Raji (cell line): ENCODE measurements around the gene PPFIA3.

Experiments used
- POLR2A ChIP-seq: IDR thresholded peaks from 2 replicates; pipeline ENCODE4 v1.6.1; 2011; ENCODE audit warnings: low read depth, low read length, control low read depth; ENCODE audit not compliant: insufficient read depth

The PPFIA3 gene

DNA sequence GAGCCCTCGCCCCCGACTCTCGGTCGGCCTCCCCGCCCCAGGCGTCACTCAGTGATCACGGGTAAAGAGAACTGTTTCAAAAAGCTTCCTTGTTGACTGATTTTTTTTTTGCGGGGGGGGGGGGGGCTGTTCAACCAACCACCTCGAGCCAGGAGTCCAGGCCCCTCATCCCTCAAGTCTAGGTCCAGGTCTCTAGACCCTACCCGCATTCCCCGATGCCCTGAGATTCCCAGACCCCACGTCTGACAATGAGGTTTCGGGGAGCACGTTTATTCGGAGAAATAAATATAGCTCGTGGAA lies 31.6 kb downstream of the PPFIA3 start:
- TF ChIP-seq POLR2A, result no peak

DNA sequence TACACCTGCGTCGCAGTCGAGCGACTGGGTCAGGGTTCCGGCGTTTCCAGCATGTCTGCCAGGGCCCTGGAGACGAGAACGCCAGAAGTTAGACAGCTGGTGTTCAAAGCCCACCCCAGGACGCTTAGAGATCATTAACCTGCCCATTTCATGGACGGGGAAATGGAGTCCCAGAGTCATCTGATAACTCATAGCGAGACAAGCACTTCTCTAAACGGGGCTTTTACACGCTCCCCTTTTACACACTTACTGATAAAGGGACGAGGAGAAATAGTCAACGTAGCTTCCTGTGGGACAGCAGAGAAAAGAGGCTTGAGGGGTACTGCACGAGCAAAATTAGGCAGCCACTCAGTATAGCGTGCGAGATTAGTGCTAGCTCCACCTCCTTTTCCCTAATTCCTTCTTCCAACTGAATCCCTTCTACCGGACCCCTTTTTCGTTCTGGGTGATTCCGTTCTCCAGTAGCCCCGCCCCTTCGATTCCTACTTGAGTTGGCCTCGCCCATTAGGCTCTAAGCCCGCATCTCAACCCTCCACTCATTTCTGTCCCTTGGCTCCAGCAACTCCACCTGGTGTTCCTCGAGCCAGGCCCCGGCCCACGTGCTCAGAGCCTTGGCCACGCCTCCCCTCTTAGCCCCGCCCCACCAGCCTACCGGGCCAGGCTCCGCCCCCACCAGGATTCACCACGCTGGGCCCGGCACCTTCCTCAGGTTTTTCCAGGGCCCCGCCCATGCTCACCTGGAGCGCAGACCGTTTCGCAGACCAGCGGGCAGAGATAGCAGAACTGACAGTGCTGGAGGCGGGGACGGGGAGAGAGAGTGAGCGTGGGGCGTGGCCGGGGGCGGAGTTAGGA lies 32.1 kb downstream of the PPFIA3 start:
- no peak for TF ChIP-seq POLR2A

DNA sequence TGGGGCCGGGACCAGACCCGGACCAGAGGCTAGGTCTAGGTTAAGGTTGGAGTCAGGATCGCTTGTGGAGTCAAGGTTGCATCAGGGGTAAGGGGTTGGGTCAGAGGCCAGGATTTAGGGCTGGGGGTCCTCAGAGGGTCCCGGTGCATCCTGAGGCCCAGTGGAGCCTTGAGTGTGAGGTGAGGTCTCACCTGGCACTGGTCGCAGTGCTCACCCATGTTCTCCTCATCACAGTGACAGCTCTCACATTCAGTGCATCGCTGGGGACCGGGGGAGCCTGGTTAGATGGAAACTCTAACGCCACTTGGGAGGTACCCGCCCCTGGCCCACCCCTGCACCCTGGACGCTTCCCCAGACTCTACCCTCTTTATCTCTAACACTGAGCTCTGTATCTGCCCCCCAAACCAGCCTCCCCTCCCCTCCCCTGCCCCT lies 32.8 kb downstream of the PPFIA3 start:
- no peak for TF ChIP-seq POLR2A

DNA sequence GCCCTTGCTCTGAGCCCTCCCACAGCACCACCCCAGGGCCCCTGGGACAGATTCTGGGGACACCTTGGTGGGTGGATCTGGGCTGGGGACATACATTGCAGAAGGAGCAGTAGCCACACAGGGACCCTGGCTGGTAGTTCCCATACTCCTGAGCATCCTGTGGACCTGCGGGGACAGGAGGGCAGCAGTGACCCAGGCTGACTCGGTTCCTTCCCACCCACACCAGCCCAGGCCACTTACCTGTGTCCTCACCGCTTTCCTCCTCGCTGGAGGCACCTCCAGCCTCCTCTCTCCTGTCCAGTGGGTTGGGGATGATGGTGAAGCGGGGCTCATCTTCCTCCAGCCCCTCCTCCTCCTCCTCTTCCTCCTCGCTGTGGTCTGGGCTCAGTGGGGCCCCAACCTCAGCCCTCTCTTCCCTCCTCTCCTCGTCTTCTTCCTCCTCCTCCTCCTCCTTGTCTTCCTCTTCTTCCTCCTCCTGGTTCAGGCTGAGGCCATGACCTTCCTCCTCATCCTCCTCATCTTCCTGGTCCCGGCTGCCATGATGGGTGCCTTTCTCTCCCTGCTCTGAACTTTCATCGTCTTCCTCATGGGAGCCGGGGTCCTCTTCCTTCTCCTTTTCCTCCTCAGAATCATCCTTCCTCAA lies 33.9 kb downstream of the PPFIA3 start:
- no peak for TF ChIP-seq POLR2A

DNA sequence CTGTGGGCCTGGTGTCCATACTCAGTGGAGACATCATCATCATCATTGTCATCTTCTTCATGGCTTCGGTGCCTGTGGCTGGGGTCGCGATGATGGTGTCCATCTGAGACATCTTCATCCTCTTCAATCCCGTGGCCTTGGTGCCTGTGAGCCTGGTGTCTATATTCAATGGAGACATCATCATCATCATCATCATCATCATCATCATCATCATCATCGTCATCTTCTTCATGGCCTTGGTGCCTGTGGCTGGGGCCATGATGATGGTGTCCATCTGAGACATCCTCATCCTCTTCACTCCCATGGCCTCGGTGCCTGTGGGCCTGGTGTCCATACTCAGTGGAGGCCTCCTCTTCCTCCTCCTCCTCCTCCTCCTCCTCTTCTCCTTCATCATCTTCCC lies 34.9 kb downstream of the PPFIA3 start:
- no peak for TF ChIP-seq POLR2A

DNA sequence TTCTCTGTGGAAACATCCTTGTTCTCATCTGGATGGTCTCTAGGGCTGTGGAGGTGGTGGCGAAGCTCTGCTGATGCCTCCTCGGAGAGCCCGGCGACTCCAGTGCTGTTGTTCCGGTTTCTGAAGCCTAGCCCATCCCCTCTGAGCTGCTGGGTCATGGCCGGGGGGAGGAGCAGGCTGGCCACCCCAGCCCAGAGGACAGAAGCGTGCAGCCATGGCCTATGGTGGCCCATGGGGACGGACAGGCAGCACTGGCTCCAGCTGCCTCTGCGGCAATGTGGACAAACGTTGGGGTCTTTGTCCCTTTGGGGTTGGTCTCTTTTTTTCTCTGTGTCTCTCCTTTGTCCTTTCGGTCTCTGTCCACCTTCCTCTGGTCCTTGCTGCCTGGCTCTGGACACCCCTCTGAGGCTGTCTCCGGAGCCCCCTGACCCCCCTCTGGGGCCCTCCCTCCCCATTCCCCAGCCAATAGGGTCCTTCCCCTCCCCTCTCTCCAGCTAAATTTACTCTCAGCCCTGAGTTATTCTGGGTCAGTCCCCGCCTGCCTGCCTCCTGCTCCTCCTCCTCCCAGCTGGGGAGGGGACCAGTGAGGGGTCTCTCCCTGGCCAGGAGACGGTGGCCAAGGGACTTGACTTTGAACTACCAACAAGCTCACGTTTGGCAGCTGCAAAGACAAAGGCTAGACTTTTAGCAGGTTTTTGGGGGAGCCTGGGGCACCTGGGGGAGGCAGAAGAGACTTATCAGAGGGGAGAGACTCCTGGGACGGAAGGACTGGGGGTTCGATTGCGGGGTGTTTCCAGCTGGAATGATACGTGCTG lies 35.9 kb downstream of the PPFIA3 start, which contains the start of gene HRC:
TSS of gene HRC (minus strand) at position 392 of the 815 bp plus-strand sequence. CDS start at position 233, 159 bp downstream.
- TF ChIP-seq POLR2A, result no peak

DNA sequence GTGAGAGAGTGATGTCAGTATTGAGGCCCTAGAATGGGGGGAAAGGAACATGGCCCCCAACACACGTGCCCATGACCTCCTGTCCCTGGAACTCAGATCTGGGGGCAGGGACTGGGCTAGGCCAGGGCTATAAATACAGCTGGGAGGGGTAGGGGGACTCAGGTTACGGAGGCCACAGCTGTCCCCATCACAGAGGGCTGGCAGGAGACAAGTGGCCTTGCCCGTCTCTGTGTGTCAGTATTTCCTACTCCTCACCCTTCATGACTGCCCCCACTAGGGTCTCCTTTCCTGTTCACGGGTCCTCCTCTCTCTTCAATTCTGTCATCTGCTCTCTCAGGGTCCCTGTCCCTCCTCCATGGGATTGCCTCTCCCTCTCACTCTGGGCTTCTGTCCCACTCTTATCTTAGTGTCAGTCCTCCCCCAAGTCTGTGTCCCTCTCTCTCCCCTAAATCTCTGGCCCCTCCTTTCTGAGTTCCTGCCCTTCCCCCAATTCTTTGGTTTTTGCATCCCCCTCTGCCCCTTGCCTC lies 36.5 kb downstream of the PPFIA3 start:
- no peak for TF ChIP-seq POLR2A

DNA sequence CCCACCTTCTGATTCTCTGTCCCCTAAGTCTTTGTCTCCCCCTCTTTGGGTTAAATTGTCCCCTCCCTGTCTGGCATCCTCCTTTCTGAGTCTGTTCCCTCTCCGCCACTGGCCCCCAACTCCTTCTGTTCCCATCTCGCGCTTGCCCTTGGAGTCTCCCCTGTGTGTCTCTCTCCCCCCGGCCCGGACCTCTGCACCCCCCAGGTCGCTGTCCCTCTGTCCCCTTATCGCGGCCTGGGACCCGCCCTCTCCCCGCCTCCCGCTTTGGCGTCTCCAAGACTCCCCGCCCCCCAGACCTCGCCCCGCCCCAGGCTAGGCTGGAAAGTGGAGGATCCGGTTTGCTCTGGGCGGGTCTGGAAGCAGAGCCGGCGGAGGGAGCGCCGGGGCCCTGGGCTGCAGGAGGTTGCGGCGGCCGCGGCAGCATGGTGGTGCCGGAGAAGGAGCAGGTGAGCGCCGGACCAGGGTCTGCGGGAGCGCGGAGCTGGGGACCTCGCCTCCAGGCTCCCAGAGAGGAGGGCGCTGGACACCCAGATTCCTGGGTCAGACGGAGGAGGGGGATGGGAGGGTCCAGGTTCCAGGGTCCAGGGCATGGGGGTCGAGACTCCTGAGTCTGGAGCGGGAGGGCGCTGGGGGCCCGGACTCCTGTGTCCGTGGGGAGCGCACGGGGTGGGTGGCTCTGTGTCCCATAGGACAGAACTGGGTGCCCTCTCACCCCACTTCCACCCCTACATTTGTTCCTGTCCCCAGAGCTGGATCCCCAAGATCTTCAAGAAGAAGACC lies 38.3 kb downstream of the PPFIA3 start, which contains the start of gene TRPM4:
TSS of gene TRPM4 (plus strand) at position 348 of the 780 bp plus-strand sequence. CDS start at position 423, 75 bp downstream.
- no peak for TF ChIP-seq POLR2A

DNA sequence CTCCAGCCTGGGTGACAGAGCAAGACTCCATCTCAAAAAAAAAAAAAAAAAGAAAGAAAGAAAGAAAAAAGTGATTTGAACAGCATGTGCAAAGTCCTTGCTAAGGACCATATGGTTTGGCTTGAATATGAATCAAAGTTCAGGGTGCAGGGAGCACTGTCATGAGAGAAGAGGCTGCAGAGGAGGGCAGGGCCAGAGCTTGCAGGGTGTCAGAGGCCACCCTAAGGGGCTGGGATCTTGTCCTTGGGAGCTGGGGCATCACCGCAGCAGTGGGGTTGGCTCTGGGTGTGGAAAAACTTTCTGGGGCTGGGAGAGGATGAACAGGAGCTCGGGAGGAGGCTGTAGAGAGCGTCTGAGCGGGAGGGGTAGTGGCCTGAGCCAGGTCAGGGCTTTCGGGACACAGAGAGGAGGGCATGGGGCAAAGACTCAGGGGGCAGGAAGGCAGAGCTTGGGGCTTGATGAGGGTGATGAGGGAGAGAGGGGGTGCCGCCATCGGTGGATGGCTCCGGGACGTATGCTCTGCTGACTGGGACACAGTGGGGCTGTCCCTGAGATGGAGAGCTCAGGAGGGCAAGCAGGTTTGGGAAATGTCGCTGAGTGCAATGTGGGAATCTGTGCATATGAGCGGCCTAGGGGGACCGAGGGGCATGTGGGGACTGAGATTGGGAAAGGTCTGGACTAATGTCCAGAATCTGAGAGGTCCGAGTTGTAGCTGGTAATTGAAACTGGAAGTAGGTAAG lies 41.3 kb downstream of the PPFIA3 start:
- TF ChIP-seq POLR2A, result no peak

DNA sequence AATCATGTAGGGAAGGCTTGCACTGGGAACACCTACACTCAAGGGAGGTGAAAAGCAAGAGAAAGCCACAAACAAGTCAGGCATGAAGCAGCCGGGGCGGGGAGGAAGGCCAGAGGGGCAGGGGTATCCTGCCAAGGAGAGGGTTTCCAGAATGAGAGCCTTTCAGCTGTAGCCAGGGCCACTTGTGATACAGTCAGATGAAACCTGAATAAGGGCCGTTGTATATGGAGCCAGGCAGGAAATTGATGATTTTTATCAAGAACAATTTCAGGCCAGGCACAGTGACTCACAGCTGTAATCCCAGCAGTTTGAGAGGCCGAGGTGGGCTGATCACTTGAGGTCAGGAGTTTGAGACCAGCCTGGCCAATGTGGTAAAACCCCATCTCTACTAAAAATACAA lies 42.6 kb downstream of the PPFIA3 start:
- TF ChIP-seq POLR2A, result no peak

DNA sequence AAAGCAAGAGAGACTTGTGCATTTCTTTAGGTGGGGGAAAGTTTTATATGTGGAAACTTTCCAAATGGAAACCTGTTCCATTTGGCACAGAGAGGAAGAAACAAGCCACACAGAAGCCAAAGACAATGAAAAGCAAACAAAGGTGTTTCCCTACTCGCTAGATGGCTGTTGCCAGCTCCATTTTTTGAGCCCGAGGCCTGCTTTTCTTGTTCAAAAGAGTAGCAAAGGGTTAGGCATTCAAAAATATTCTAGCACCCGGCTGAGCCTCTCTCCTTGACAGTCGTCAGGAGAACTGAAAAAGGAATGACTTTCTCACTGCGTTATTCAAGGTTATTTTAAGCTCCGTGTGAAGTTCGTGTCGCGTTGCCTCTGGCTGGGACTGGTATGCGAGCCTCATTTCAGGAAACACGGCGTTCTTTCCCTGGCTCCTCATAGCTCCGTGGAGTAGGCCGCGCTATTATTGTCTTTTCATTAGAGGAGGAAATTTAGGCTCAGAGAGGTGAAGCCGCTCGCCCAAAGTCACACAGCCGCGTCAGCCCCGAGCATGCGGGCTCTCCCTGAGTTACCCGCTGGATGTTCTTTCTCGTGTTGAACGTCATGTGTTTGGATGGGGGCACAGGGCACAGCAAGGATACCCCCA lies 45.9 kb downstream of the PPFIA3 start:
- no peak for TF ChIP-seq POLR2A

DNA sequence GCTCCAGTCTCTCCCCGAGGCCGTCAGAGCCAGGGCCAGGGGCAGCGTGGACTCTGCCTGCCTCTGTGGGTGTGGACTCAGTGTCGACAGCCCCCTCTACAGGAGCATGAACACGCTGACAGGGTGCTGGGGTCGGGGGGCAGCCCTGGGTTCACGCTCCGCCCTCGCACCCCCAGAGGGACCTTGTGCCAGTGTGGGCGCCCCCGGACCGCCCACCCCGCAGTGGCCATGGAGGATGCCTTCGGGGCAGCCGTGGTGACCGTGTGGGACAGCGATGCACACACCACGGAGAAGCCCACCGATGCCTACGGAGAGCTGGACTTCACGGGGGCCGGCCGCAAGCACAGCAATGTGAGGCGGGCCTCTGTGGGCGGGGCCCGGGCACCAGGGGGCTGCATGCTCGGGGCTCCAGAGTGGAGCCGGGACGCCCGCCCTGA lies 46.5 kb downstream of the PPFIA3 start:
- no peak for TF ChIP-seq POLR2A

DNA sequence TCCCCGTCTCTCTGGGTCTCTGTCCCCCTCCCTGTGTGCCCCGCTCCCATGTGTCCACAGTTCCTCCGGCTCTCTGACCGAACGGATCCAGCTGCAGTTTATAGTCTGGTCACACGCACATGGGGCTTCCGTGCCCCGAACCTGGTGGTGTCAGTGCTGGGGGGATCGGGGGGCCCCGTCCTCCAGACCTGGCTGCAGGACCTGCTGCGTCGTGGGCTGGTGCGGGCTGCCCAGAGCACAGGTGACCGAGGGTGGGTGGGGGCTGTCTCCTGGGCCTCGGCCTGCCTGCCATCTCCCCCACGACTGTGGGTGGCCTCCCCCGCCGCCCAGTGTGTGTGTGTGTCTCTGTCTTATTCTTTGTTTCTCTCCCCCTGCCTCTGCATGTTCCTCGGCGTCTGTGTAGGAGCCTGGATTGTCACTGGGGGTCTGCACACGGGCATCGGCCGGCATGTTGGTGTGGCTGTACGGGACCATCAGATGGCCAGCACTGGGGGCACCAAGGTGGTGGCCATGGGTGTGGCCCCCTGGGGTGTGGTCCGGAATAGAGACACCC lies 48.6 kb downstream of the PPFIA3 start:
- TF ChIP-seq POLR2A, result no peak

DNA sequence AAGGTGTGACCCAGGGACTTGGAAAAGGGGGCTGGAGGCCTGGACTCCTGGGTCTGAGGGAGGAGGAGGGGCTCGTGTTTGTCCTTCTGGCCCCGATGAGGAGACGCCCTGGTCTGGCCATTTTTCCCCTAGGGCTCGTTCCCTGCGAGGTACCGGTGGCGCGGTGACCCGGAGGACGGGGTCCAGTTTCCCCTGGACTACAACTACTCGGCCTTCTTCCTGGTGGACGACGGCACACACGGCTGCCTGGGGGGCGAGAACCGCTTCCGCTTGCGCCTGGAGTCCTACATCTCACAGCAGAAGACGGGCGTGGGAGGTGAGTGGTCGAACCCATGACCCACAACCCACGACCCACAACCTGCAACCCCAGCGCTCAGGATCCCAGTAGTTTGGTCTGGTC lies 49.1 kb downstream of the PPFIA3 start:
- no peak for TF ChIP-seq POLR2A

DNA sequence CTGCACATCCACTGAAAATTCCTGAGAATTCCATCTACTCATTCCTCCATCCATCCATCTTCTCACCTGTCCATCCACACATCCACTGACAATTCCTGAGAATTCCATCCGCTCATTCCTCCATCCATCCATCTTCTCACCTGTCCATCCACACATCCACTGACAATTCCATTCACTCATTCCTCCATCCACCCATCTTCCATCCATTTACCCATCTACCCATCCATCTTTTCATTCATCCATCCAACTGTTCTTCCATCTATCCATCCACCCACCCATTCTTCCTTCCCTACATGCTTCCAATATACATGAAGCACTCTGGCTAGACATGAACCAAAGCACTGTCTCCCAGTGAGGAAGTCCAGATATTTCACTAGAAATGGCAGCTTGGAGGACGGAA lies 53.9 kb downstream of the PPFIA3 start:
- no peak for TF ChIP-seq POLR2A
